Stimulated activated CD4-positive, alpha-beta T cell treated with anti-CD3 and anti-CD28 coated beads, Interleukin-15, amount 100 ng/mL, for 48 hours (primary cell): ENCODE results near the gene CDK2.
"Not testable (repeated sequence)": the region's sequence is repeated elsewhere in the genome, so short reads cannot be mapped to it uniquely, and the experiment has no call there.

Experiments
- DNase-seq, 2 donors: peaks; one replicate each; pipeline ENCODE4 v3.0.0-alpha.2; 2020; ENCODE audit warnings: low read depth in 2 of 2

The CDK2 gene

DNA sequence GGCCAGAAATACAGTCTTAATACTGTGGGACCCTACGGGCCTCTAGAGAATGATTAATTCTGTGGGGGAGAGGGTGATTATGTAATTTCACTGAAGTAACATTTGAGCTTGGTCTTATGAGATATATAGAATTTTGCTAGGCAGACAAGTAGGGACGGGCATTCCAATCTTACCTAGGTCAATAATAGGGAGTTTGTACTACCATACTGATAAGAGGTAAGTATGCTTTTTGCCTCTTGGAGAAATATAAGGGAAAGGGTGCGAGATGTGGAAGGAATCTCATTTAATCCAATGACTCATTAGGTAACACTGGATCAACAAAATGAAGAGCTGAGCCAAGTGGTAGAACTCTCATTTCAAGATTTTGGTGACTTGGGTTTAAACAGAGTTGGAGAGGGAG, 12.4 kb downstream of the CDK2 start:
- no peak for DNase-seq

- DNase-seq: not testable (repeated sequence)
Measured at GRCh38 chr12:55981882-55982281, 15.3 kb downstream of the CDK2 start.

GRCh38 chr12:55982319-55982936, 15.8 kb downstream of the CDK2 start:
- DNase-seq: no peak

DNA sequence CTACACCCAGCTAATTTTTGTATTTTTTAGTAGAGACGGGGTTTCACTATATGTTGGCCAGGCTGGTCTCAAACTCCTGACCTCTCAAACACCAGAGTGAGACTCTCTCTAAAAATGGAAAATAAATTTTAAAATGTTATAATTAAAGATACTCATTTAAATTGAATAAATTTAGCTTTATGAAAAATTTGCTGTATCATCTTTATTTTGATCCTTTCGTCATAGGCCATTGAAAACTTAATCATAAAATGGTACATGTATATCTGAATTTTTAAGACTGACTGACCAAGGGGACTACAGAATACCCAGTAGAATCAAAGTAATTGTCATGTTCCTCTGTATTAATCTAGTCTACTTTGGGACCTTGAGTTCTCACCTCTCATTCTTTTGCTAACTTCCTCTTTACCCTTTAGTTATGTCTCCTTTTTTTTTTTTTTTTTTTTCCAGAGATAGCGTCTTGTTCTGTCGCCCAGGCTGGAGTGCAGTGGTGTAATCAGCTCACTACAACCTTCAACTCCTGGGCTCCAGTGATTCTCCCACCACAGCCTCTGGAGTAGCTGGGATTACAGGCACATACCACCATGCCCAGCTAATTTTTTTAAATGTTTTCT, 16.7 kb downstream of the CDK2 start:
- no peak for DNase-seq

DNA sequence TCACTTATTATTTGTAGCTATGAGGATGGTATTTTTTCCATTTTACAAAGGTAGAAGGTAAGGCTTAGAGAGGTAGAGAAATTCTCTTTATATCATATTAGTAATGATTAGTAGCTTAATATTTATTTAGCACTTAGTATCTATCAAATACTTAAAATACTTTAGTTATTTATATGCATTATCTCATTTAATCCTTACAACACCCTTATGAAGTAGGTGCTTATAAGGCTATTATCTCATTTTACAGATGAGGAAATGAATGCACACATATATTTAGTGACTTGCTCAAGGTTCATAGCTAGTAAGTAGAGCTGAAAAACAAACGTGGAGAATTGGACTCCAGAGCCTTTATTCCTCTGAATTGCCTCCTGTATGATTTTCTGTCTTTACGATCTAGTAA, 18.2 kb downstream of the CDK2 start:
- no peak for DNase-seq

DNA sequence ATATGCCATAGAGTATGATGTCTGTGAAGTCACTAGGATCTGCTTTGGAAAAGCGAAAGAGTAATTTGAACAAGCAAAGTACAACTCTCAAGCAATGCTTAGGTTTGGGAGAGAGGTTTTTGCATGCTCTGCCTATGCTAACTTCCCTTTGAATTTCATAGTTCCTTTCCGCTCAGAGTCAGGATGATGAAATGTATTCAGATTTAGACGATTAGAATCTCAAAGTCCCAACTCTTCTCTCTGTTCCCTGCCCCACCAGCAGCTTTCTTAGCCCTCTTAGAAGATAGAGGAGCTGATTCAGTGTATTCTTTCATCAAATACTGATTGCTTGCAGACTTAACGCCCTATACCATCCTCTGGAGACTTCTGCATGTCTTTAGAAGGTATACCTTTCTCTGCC, 18.7 kb downstream of the CDK2 start:
- no peak for DNase-seq

- not testable (repeated sequence) for DNase-seq
Measured at GRCh38 chr12:55985976-55986375, 19.3 kb downstream of the CDK2 start.

- DNase-seq: no peak
Measured at GRCh38 chr12:55991110-55991509, 24.5 kb downstream of the CDK2 start.

DNA sequence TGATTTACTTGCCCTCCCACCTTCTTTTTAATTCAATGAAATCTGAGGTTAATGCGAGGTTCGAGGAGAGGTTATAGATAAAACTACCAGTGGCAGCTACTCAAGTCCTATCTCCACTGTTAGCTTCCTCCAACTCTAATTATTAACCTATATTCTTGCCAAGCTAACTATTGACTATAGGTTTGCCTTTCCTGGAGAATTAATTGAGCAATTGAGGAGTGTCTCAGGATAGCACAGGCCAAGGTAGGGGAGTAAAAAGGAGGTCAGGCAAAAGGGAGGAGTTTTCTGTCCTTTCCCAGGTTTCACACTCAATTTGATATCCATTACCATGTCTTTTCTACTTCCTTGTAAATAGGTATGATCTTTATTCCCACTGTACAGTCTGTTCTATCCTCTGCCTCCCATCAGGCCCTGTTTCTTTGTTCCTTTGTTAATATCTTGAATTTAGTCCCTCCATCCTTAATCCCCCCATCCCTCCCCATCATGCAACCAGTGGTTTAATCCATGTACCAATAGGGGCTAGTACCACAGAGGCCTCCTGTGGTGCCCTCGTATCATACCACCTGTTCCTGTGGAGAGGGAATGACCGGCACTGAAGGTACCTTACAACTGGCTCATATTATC, 26.7 kb downstream of the CDK2 start:
- DNase-seq: no peak

- no peak for DNase-seq
Measured at GRCh38 chr12:55995366-55995765, 28.7 kb downstream of the CDK2 start.

DNA sequence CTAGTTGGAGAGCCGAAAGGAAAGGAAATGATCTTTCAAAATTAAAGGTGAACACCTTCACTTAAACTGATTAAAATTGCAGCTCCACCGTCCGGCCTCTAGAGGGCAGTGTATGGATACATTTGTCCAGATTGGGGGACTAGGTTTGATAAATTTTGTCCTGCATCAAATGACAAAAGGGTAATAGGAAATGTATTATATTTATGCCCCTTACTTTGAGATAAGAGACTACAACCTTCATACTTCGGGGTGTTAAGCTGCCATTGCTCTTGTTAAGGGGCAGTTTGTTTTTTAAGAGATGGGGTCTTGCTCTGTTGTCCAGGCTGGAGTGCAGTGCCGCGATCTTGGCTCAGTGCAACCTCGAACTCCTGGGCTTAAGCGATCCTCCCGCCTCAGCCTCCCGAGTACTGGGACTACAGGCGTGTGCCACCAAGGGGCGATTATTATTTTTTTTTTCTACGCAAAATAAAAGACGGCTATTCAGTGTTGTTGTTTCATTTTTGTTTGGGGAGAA, 29.6 kb downstream of the CDK2 start:
- peak; percentile 41 to 53 for DNase-seq

GRCh38 chr12:55996715-55997534, 30.3 kb downstream of the CDK2 start, which contains the start of gene SUOX:
TSS of gene SUOX (plus strand) at chr12:55997276. CDS start at chr12:56002222, 4,946 bp downstream.
- peak in 1 of 2 donors; percentile 22 for DNase-seq

GRCh38 chr12:55997535-55997859, 30.9 kb downstream of the CDK2 start:
- DNase-seq: no peak

DNA sequence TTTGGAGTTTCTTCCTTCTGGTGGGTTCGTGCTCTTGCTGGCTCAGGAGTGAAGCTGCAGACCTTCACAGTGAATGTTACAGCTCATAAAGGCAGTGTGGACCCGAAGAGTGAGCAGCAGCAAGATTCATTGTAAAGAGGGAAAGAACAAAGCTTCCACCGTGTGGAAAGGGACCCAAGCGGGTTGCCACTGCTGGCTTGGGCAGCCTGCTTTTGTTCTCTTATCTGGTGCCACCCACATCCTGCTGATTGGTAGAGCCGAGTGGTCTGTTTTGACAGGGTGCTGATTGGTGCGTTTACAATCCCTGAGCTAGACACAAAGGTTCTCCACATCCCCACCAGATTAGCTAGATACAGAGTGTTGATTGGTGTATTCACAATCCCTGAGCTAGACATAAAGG, 32.9 kb downstream of the CDK2 start:
- not testable (repeated sequence) for DNase-seq

- DNase-seq: not testable (repeated sequence)
Measured at GRCh38 chr12:55999999-56000540, 33.4 kb downstream of the CDK2 start.

GRCh38 chr12:56001487-56002100, 35.0 kb downstream of the CDK2 start:
- DNase-seq: no peak

GRCh38 chr12:56003376-56003775, 36.7 kb downstream of the CDK2 start:
- not testable (repeated sequence) for DNase-seq

- DNase-seq: no peak
Measured at GRCh38 chr12:56004211-56004610, 37.6 kb downstream of the CDK2 start.

- peak; percentile 42 to 61 for DNase-seq
Measured at GRCh38 chr12:56007564-56008559, 41.2 kb downstream of the CDK2 start.

DNA sequence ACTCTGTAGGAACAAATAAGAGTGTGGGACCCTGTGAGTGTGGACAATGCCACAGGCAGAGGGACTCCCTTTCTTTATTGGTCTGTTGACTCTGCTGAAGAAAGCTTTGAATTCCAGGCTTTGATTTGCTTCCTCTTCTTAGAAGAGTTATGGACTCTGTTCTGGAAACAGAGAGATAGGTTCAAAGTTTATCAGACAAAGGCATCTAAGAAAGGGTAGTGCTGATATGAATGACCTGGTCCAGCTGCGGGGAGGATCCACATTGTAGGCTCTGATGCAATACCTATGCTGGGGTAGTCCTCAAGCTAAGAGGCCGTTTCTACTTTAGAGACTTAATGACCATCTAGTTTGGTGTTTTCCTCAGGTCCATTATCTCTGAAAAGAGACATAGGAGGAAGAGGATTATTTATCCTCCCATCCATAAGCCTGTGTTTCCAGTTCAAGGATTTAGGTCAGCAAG, 43.5 kb downstream of the CDK2 start:
- DNase-seq: no peak
